Suprapubic skin (tissue), 4 donors: ENCODE measurements around the gene RAE1. TPM values are rescaled to one million over a fixed set of nuclear protein-coding genes. Genes with fewer than 3 reads are reported as not detected.
"Not testable (repeated sequence)": the region's sequence is repeated elsewhere in the genome, so short reads cannot be mapped to it uniquely, and the experiment has no call there.

Source experiments
- DNase-seq, 2 donors: peaks; one replicate each; pipeline ENCODE4 v3.0.0-alpha.2; 2019; ENCODE audit warnings: low spot score in 2 of 2
- H3K27ac ChIP-seq: fragments of 200-600 bp; sonication (generic); one replicate; pipeline ENCODE4 v1.5.1; 2019
- H3K27me3 ChIP-seq: fragments of 200-600 bp; sonication (generic); one replicate; pipeline ENCODE4 v1.5.1; 2019
- H3K36me3 ChIP-seq: fragments of 200-600 bp; sonication (generic); one replicate; pipeline ENCODE4 v1.5.1; 2019
- H3K4me1 ChIP-seq: fragments of 200-600 bp; sonication (generic); one replicate; pipeline ENCODE4 v1.5.1; 2019
- H3K4me3 ChIP-seq: fragments of 200-600 bp; sonication (generic); one replicate; pipeline ENCODE4 v1.5.1; 2019; ENCODE audit warnings: mild to moderate bottlenecking
- H3K9me3 ChIP-seq: fragments of 200-600 bp; sonication (generic); one replicate; pipeline ENCODE4 v1.5.1; 2019
- CTCF ChIP-seq, 2 donors: fragments of 200-600 bp in 1 of 2; fragments of 450-650 bp in 1 of 2; sonication (generic) in 1 of 2; IDR thresholded peaks; one replicate each; pipeline ENCODE4 v1.5.1; 2016 to 2019; ENCODE audit warnings: antibody characterized with exemption in 2 of 2, mild to moderate bottlenecking in 1 of 2, moderate library complexity in 1 of 2
- EP300 ChIP-seq: sonication (generic); formaldehyde crosslinking; IDR thresholded peaks from one replicate; pipeline ENCODE4 v1.6.1; 2017; ENCODE audit warnings: antibody characterized with exemption
- POLR2A ChIP-seq, 2 donors: fragments of 450-650 bp; IDR thresholded peaks; one replicate each; pipeline ENCODE4 v1.6.1; 2017; ENCODE audit warnings: antibody characterized with exemption in 2 of 2, mild to moderate bottlenecking in 2 of 2, moderate library complexity in 2 of 2
- POLR2AphosphoS5 ChIP-seq, 3 donors: sonication (generic); formaldehyde crosslinking; IDR thresholded peaks; one replicate each; pipeline ENCODE4 v1.6.1; 2017; ENCODE audit warnings: antibody characterized with exemption in 3 of 3
- WGBS: methylation state at CpG from one replicate; pipeline ENCODE4 v1.1.5; 2018; 5-methylcytosine and 5-hydroxymethylcytosine counted together
- total RNA-seq, 4 donors: library from RNA; depleted of rRNA; stranded (reverse); fragments of >200 nt; gene quantifications; one replicate each; pipeline ENCODE4 v1.1.0, GENCODE V29; 2016

The RAE1 gene
- total RNA-seq, 4 donors from 2014 or later, result 31.2 to 45.1 (median 37.2) TPM

- H3K4me3 ChIP-seq, result no peak overlapping the region
Measured at GRCh38 chr20:57341663-57342062, 9.4 kb upstream of the RAE1 start.

GRCh38 chr20:57342829-57343228, 8.2 kb upstream of the RAE1 start:
- 54% methylated on average over 2 of the region's 2 CpGs for WGBS
- TF ChIP-seq CTCF (IDR thresholded peaks at IDR 0.05), result no peak
- H3K4me3 ChIP-seq, result no peak overlapping the region
- no peak for DNase-seq
- H3K27me3 ChIP-seq, result peaks cover 1% of the 10 kb centered on the region
- H3K36me3 ChIP-seq, result no peaks in the 10 kb centered on the region
- no peaks in the 10 kb centered on the region for H3K4me1 ChIP-seq
- no peak overlapping the region for H3K27ac ChIP-seq
- no peaks in the 10 kb centered on the region for H3K9me3 ChIP-seq

More at GRCh38 chr20:57341663-57342062, 9.4 kb upstream of the RAE1 start:
- WGBS, result 78% methylated on average over 2 of the region's 2 CpGs
- DNase-seq, result no peak
- no peak for TF ChIP-seq EP300
- no peak for TF ChIP-seq POLR2AphosphoS5 (IDR thresholded peaks at IDR 0.05)
- TF ChIP-seq POLR2A (IDR thresholded peaks at IDR 0.05), result no peak
- no peak for TF ChIP-seq CTCF (IDR thresholded peaks at IDR 0.05)
- H3K9me3 ChIP-seq, result no peaks in the 10 kb centered on the region
- H3K27ac ChIP-seq, result no peak overlapping the region
- no peaks in the 10 kb centered on the region for H3K36me3 ChIP-seq
- peaks cover 3% of the 10 kb centered on the region for H3K27me3 ChIP-seq
- no peaks in the 10 kb centered on the region for H3K4me1 ChIP-seq

- no peaks in the 10 kb centered on the region for H3K27me3 ChIP-seq
- no peak overlapping the region for H3K4me3 ChIP-seq
- H3K27ac ChIP-seq, result no peak overlapping the region
- H3K36me3 ChIP-seq, result no peaks in the 10 kb centered on the region
- peak in 1 of 2 donors; percentile 86 for DNase-seq
- no peaks in the 10 kb centered on the region for H3K9me3 ChIP-seq
- H3K4me1 ChIP-seq, result peaks cover 6% of the 10 kb centered on the region
- 1% methylated on average over 4 of the region's 4 CpGs for WGBS
- TF ChIP-seq CTCF (IDR thresholded peaks at IDR 0.05) (peak; percentile 60 to 65), POLR2AphosphoS5 (IDR thresholded peaks at IDR 0.05) (no peak)
Measured at GRCh38 chr20:57346477-57346876, 4.6 kb upstream of the RAE1 start.

- H3K9me3 ChIP-seq, result no peaks in the 10 kb centered on the region
- WGBS, result 73% methylated on average over 4 of the region's 4 CpGs
- peaks cover 15% of the 10 kb centered on the region for H3K4me1 ChIP-seq
- DNase-seq, result no peak
- no peak overlapping the region for H3K4me3 ChIP-seq
- TF ChIP-seq CTCF (IDR thresholded peaks at IDR 0.05) (no peak), EP300 (no peak), POLR2AphosphoS5 (IDR thresholded peaks at IDR 0.05) (no peak), POLR2A (IDR thresholded peaks at IDR 0.05) (no peak)
- no peaks in the 10 kb centered on the region for H3K36me3 ChIP-seq
- no peaks in the 10 kb centered on the region for H3K27me3 ChIP-seq
- H3K27ac ChIP-seq, result no peak overlapping the region
Measured at GRCh38 chr20:57347393-57347792, 3.7 kb upstream of the RAE1 start.

GRCh38 chr20:57348200-57348921, 2.7 kb upstream of the RAE1 start:
- H3K4me1 ChIP-seq, result peaks cover 21% of the 10 kb centered on the region
- not testable (repeated sequence) for H3K9me3 ChIP-seq, H3K4me3 ChIP-seq, H3K27me3 ChIP-seq, H3K36me3 ChIP-seq, DNase-seq, H3K27ac ChIP-seq
- 70% methylated on average over 32 of the region's 47 CpGs for WGBS

GRCh38 chr20:57348922-57349574, 2.0 kb upstream of the RAE1 start:
- not testable (repeated sequence) for H3K4me3 ChIP-seq, H3K27ac ChIP-seq, H3K36me3 ChIP-seq, DNase-seq, H3K9me3 ChIP-seq, H3K27me3 ChIP-seq
- WGBS, result 94% methylated on average over 19 of the region's 21 CpGs
- peaks cover 21% of the 10 kb centered on the region for H3K4me1 ChIP-seq
